ENCODE measurements around the gene SLCO2B1.

DNA sequence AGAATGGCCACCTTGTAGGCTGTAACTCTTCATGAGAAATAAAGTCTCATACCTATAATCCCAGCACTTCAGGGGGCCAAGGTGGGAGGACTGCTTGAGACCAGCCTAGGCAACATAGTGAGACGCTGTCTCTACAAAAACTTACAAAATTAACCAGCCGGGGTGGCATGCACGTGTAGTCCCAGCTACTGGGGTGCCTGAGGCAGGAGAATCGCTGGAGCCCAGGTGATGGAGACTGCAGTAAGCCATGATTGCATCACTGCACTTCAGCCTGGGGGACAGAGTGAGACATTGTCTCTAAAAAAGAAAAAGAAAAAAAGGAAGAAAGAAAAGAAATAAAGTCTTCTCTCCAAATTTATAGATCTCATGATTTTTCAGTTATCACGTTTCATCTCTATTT, 4.2 kb upstream of the SLCO2B1 start:
- no peak for TF ChIP-seq CTCF (IDR thresholded peaks at IDR 0.05)
- no peak for TF ChIP-seq POLR2A (IDR thresholded peaks at IDR 0.05)

Measured in tibial nerve (tissue), 3 donors.